Activated naive CD8-positive, alpha-beta T cell treated with anti-CD3 and anti-CD28 coated beads, Interleukin-2, amount 10 ng/mL, durations not matched to agents 7 days and 5 days (primary cell): Measurements from ENCODE around the gene ADCY7. TPM values are rescaled to one million over a fixed set of nuclear protein-coding genes. Genes with fewer than 3 reads are reported as not detected.

Experiments used
- ATAC-seq: fragments of 150-1000 bp; cut with Tn5 transposase; one replicate; pipeline ENCODE4 v1.10.0; 2021; ENCODE audit warnings: low read depth, moderate library complexity
- POLR2A ChIA-PET: fragments of 350-600 bp; sonication (Branson Sonifier 250); formaldehyde crosslinking; loops from one replicate; lab custom pipeline; 2021; ENCODE audit warnings: antibody characterized with exemption; lab: Charles Lee
- DNase-seq: peaks from one replicate; pipeline ENCODE4 v3.0.0; 2021
- H3K27ac Mint-ChIP-seq: one replicate; pipeline ENCODE4 v1.8.0; 2022; ENCODE audit warnings: mild to moderate bottlenecking, mixed read lengths
- H3K27me3 Mint-ChIP-seq: one replicate; pipeline ENCODE4 v1.8.0; 2022; ENCODE audit warnings: mild to moderate bottlenecking, moderate library complexity, mixed read lengths
- H3K36me3 Mint-ChIP-seq: one replicate; pipeline ENCODE4 v1.8.0; 2021; ENCODE audit warnings: mild to moderate bottlenecking, mixed read lengths
- H3K4me1 Mint-ChIP-seq: one replicate; pipeline ENCODE4 v1.8.0; 2021; ENCODE audit warnings: mixed read lengths
- H3K4me3 Mint-ChIP-seq: one replicate; pipeline ENCODE4 v1.8.0; 2022; ENCODE audit warnings: mild to moderate bottlenecking, moderate library complexity, mixed read lengths
- H3K9me3 Mint-ChIP-seq: one replicate; pipeline ENCODE4 v1.8.0; 2021; ENCODE audit warnings: mixed read lengths
- total RNA-seq, 2 experiments: library from RNA; stranded (reverse); gene quantifications; one replicate each; pipeline ENCODE4 v1.2.3, GENCODE V29; 2021

The ADCY7 gene
- total RNA-seq, 2 experiments from 2014 or later: 172 to 177 TPM

GRCh38 chr16:50254072-50254471 is 12.3 kb upstream of the ADCY7 start:
- POLR2A ChIA-PET: interaction anchor here (1.5 kb wide), 1 partner anchor 8 kb away, joined by 4 read pairs; no protein-coding TSS in a partner anchor
- ATAC-seq: no peak
- peaks cover 15% of the 10 kb centered on the region for H3K27me3 Mint-ChIP-seq
- H3K9me3 Mint-ChIP-seq: no peaks in the 10 kb centered on the region
- H3K36me3 Mint-ChIP-seq: no peaks in the 10 kb centered on the region
- no peak overlapping the region for H3K4me3 Mint-ChIP-seq
- DNase-seq: no peak
- H3K4me1 Mint-ChIP-seq: peaks cover 7% of the 10 kb centered on the region
- H3K27ac Mint-ChIP-seq: no peak overlapping the region

DNA sequence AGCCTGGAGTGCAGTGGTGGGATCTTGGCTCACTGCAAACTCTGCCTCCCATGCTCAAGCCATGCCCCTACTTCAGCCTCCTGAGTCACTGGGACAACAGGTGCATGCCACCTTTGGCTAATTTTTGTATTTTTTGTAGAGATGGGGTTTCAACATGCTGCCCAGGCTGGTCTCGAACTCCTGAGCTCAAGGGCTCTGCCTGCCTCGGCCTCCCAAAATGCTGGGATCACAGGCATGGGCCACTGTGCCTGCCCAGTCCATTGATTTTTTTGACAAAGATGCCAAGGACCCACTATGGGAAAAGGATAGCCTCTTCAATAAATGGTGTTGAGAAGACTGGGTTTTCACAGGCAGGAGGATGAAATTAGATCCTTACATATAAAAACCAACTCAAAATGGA is 10.8 kb upstream of the ADCY7 start:
- H3K27me3 Mint-ChIP-seq: peaks cover 24% of the 10 kb centered on the region
- H3K4me1 Mint-ChIP-seq: peaks cover 14% of the 10 kb centered on the region
- no peak overlapping the region for H3K4me3 Mint-ChIP-seq
- DNase-seq (no peak), ATAC-seq (no peak)
- POLR2A ChIA-PET: no interaction called here
- H3K9me3 Mint-ChIP-seq: no peaks in the 10 kb centered on the region
- no peak overlapping the region for H3K27ac Mint-ChIP-seq
- peaks cover 3% of the 10 kb centered on the region for H3K36me3 Mint-ChIP-seq

GRCh38 chr16:50256604-50257003 is 9.7 kb upstream of the ADCY7 start:
- no peak overlapping the region for H3K27ac Mint-ChIP-seq
- H3K4me3 Mint-ChIP-seq: no peak overlapping the region
- H3K9me3 Mint-ChIP-seq: no peaks in the 10 kb centered on the region
- H3K4me1 Mint-ChIP-seq: peaks cover 16% of the 10 kb centered on the region
- POLR2A ChIA-PET: no interaction called here
- peaks cover 27% of the 10 kb centered on the region for H3K27me3 Mint-ChIP-seq
- H3K36me3 Mint-ChIP-seq: peaks cover 3% of the 10 kb centered on the region
- ATAC-seq (no peak), DNase-seq (no peak)

- Mint-ChIP-seq H3K9me3 (no peaks in the 10 kb centered on the region), H3K27ac (no peak overlapping the region), H3K36me3 (peaks cover 3% of the 10 kb centered on the region), H3K27me3 (peaks cover 27% of the 10 kb centered on the region), H3K4me3 (no peak overlapping the region), H3K4me1 (peaks cover 23% of the 10 kb centered on the region)
- POLR2A ChIA-PET: no interaction called here
- DNase-seq (no peak), ATAC-seq (no peak)
Observed at GRCh38 chr16:50257876-50258275, 8.5 kb upstream of the ADCY7 start.

DNA sequence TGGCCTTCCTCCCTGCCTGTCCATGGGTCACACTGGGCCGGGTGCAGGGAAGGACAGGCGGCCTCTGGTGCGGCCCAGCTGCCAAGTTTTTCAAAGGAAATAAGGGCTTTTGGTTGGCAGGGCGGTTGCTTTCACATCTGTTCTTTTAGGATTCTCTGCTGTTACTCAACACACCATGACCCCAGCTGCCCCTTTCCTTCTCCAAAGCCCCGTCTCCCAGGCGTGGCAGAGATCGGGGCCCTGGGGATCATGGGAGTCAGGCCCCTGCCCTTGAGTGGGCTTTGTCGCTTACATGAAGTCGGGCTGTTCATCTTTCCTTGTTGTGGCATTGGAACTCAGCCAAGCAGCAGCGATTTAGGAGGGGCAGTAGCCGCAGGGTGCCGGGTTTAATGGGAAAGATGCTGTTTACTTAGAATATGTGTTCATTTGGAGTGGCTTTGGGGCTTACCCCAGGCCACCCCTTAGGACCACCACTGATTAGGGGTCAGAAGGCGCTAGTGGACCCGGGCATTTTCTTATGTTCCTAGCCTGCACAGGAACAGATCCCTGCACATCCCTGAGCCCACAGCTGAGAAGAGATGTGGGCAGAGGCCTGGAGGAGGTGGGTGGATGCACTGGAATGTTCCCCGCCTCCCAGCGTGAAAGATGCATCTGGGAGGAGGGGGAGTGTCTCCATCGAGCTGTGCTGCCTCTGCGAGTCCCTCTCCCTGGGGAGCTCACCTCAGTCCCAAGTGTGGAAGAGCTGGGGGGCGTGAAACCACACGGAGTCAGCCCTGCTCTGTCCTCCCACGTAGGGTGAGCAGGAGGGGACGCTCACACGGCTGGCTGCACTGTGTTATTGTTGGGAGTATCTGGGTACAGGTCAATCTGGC is 6.8 kb upstream of the ADCY7 start:
- Mint-ChIP-seq H3K9me3 (no peaks in the 10 kb centered on the region), H3K4me3 (no peak overlapping the region), H3K4me1 (peaks cover 35% of the 10 kb centered on the region), H3K27ac (no peak overlapping the region), H3K36me3 (peaks cover 3% of the 10 kb centered on the region), H3K27me3 (peaks cover 23% of the 10 kb centered on the region)
- DNase-seq: no peak
- ATAC-seq: no peak
- POLR2A ChIA-PET: interaction anchor here (0.6 to 1.2 kb wide), 2 partner anchors 15 kb away, joined by 3 to 4 read pairs; no protein-coding TSS in a partner anchor

DNA sequence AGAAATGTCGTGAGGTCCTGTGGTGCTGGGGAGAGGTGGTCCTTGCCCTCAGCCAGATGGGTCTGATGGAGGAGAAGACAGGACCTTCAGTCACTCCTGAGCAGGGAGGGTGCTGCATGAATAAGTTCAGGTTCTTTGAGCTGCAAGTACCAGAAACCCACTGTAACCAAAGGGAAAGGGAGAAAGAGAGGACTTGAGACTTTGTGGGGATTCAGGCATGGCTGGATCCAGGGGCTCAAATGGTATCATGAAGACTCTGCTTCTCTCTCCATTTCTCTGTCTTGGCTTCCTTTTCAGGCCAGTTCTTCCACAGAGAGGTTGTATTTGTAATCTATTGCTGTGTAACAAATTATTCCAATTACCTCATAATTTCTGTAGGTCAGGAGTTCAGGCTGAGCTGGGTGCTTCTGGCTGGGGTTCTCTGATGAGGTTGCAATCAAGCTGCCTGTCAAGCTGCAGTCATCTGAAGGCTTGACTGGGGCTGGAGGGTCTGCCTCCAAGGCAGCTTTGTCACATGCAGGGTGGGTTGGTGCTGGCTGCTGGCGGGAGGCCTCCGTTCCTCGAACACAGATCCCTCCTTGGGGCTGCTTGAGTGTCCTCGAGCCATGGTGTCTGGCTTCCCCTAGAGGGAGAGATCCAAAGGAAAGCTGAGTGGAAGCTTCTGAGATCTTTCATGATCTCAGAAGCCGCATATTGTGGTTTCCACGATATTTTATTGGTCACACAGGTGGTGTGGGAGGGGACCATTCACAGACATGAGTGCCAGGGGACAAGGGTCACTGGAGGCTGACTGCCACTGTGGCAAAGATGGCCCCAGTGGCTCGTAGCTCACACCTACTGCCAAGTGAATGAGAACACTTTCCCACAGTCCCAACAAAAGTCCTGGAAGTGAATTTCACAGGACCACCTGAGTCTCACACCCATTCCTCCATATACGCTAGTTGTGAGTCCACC is 5.9 kb upstream of the ADCY7 start:
- POLR2A ChIA-PET: interaction anchor here (1.2 kb wide), 1 partner anchor 14 kb away, joined by 3 read pairs; no protein-coding TSS in a partner anchor
- DNase-seq (no peak), ATAC-seq (no peak)
- Mint-ChIP-seq H3K4me1 (peaks cover 43% of the 10 kb centered on the region), H3K36me3 (peaks cover 3% of the 10 kb centered on the region), H3K9me3 (no peaks in the 10 kb centered on the region), H3K4me3 (no peak overlapping the region), H3K27ac (no peak overlapping the region), H3K27me3 (peaks cover 21% of the 10 kb centered on the region)

DNA sequence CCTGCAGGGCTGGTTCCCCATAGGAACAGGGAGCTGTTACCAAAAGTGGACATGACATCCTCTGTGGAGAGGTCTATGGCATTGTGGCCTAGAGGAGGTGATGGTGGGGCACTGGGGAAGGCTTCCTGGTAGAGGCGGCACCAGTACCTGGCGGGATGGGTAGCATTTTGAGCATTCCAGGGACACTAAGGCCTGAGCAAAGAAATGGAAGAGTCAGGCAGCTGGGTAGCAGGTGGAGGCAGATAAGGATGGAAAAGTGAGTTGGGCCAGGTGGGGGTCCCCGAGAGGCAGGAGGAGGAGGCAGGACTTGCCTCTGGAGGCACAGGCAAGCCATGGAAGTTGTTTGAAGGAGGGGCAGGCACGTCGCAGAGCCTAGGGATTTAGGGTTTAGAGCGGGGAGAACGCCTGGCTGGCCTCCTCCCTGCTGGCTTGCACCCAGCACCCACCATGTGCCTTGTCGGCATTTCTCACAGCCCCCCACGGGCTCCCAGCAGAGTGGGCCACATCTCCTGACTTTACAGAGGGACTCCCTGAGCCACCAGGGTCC is 5.1 kb upstream of the ADCY7 start:
- Mint-ChIP-seq H3K4me3 (no peak overlapping the region), H3K9me3 (no peaks in the 10 kb centered on the region), H3K4me1 (peaks cover 48% of the 10 kb centered on the region), H3K27me3 (peaks cover 16% of the 10 kb centered on the region), H3K36me3 (peaks cover 3% of the 10 kb centered on the region), H3K27ac (no peak overlapping the region)
- POLR2A ChIA-PET: interaction anchor here (1.0 to 1.2 kb wide), 2 partner anchors 13 to 108 kb away, joined by 3 read pairs; partner anchors contain the start of gene BRD7
- DNase-seq: no peak
- ATAC-seq: no peak

DNA sequence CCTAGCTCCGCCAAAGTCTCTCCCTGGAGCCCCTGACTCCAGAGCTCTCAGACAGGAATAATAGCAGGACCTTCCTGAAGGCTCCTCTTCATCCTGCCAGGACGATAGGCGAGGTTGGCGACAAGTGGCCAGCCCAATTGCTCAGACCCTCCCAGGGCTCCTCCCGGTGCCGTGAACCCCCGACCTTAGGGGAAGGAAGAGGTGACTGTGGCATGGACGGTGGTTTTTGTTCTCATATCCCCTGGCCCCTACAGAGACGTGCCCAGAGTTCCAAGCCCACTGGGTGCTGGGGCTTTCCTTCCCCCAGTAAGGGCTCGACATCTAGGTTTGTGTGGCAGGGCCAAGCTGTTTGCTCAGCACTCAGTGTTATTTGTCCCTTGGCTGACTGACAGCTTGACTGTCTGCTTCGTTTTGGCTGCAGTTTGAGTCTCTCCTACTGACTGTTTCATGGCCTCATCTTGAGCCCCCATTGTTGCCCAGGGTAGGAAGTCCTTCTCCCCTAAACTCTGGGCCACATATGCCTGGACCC is 4.6 kb upstream of the ADCY7 start:
- Mint-ChIP-seq H3K36me3 (peaks cover 5% of the 10 kb centered on the region), H3K27ac (no peak overlapping the region), H3K9me3 (no peaks in the 10 kb centered on the region), H3K27me3 (peaks cover 16% of the 10 kb centered on the region), H3K4me1 (peaks cover 49% of the 10 kb centered on the region), H3K4me3 (no peak overlapping the region)
- no peak for DNase-seq
- ATAC-seq: no peak
- POLR2A ChIA-PET: interaction anchor here (1.0 kb wide), 1 partner anchor 107 kb away, joined by 3 read pairs; the partner anchor contains the start of gene BRD7

- no peak for ATAC-seq
- H3K4me1 Mint-ChIP-seq: peaks cover 59% of the 10 kb centered on the region
- no peaks in the 10 kb centered on the region for H3K9me3 Mint-ChIP-seq
Observed at GRCh38 chr16:50263060-50263909, 3.1 kb upstream of the ADCY7 start.

DNA sequence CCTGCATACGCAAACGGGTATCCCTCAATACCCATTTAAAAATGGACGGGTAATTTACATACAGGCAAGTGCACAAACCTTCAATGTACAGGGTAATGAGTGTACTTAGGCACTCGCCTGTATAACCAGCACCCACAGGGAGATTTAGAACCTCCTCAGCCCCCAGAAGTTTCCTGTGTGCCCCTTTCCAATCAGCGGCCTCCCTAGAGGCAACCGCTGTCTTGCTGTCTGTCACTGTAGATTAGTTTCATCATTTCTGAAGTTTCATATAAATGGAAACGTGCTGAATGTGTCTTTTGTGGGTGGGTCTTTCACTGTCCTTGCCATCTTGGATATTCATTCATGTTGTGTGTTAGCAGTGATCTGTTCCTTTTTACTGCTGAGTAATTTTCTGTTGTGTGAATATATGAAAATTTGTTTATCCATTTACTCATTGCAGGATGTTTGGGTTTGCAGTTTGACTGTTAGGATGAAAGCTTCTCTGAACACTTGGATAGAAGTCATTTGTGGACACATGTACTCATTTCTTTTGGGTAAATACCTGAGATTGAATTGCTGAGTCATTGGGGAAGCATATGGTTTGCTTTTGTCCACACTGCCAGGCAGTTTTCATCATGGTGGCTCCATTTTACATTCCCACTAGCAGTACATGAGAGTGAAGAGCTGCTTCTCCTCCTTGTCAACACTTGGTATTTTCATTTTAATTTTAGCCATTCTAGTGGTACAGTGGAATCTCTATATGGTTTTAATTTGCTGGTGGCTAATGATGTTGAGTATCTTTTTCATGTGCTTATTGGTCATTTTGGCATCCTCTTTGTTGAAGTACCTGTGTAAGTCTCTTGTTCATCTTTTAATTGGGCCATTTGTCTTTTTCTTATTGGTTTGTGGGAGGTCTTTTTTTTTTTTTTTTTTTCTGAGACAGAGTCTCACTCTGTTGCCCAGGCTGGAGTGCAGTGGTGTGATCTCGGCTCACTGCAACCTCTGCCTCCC is 2.1 kb upstream of the ADCY7 start:
- peak; percentile 15 for ATAC-seq
- H3K4me3 Mint-ChIP-seq: peak overlapping the region; percentile 8
- no peak for DNase-seq
- H3K27ac Mint-ChIP-seq: peak overlapping the region; percentile 52
- H3K9me3 Mint-ChIP-seq: no peaks in the 10 kb centered on the region
- H3K4me1 Mint-ChIP-seq: peaks cover 66% of the 10 kb centered on the region
- H3K36me3 Mint-ChIP-seq: peaks cover 11% of the 10 kb centered on the region
- POLR2A ChIA-PET: interaction anchor here (0.7 to 4.7 kb wide), 4 partner anchors 10 to 50 kb away, joined by 4 to 39 read pairs (median 4); no protein-coding TSS in a partner anchor
- H3K27me3 Mint-ChIP-seq: peaks cover 10% of the 10 kb centered on the region

More at GRCh38 chr16:50263060-50263909, 3.1 kb upstream of the ADCY7 start:
- no peak for DNase-seq
- POLR2A ChIA-PET: interaction anchor here (4.7 kb wide), 1 partner anchor 11 kb away, joined by 39 read pairs; no protein-coding TSS in a partner anchor
- H3K36me3 Mint-ChIP-seq: peaks cover 9% of the 10 kb centered on the region
- no peak overlapping the region for H3K4me3 Mint-ChIP-seq
- H3K27me3 Mint-ChIP-seq: peaks cover 16% of the 10 kb centered on the region
- H3K27ac Mint-ChIP-seq: peak overlapping the region; percentile 52

DNA sequence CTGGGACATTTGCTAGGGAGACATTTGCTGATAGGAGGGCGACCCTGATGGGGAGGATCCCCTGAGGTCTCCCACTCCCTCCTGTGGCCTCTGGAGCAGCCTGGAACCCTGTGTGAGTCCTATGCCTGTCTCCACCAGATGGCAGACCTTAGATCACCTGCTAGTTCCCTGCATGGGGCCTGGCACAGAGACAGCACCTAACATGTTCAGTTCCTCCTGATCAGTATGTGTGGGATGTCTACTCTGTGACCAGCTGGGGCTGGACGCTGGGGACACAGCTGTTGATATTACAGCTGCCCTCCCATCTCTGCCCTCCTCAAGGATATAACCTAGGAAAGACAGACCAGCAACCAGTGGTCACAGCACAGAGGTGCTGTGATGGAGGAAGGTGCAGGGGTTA is 1.1 kb upstream of the ADCY7 start:
- H3K4me1 Mint-ChIP-seq: peaks cover 66% of the 10 kb centered on the region
- no peak for DNase-seq
- POLR2A ChIA-PET: interaction anchor here (0.7 to 4.7 kb wide), 4 partner anchors 9 to 49 kb away, joined by 4 to 39 read pairs (median 4); no protein-coding TSS in a partner anchor
- peaks cover 9% of the 10 kb centered on the region for H3K36me3 Mint-ChIP-seq
- H3K4me3 Mint-ChIP-seq: peak overlapping the region; percentile 55
- H3K9me3 Mint-ChIP-seq: no peaks in the 10 kb centered on the region
- peaks cover 5% of the 10 kb centered on the region for H3K27me3 Mint-ChIP-seq
- ATAC-seq: peak; percentile 17
- H3K27ac Mint-ChIP-seq: peak overlapping the region; percentile 85
